Cardiac fibroblast (primary cell): ENCODE results near the gene KAZN.

Experiments used
- DNase-seq, 2 donors: peaks; one replicate each; pipeline versions ENCODE4 v3.0.0 to v3.0.0-alpha.2; 2010; ENCODE audit warnings: low read depth in 2 of 2
- H3K4me3 ChIP-seq, 2 donors: replicated peaks in 1 of 2; 1 replicate in 1 of 2; 2 replicates in 1 of 2; pipeline ENCODE4 v1.5.1; 2011; ENCODE audit warnings: low read depth in 2 of 2, low read length in 2 of 2, mild to moderate bottlenecking in 2 of 2, moderate library complexity in 1 of 2
- TF ChIP-seq, protein P1 (sequence below): IDR thresholded peaks from one replicate; pipeline ENCODE4 v1.5.1; 2011; ENCODE audit warnings: low read depth, mild to moderate bottlenecking, low read length, inconsistent platforms

The KAZN gene

DNA sequence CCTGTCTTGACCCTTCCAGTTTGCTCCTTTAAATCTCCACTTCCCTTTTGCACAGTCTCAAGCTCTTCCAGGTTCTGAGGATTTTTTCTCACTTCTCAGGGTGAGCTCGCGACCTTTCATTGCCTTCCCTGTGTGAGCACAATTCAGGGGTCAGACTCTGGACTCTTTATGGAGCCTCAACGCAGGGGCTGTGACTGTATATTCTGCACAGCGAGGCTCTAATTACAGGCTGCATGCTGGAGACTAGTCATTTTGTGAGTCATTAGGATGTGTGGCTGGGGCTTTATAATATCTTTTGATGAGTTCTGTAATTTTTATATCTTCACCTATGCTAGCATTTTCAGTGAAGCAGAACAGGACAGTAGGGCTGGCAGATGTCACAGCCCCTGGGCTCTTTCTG is 270.7 kb downstream of the KAZN start:
- TF ChIP-seq, protein P1, sequence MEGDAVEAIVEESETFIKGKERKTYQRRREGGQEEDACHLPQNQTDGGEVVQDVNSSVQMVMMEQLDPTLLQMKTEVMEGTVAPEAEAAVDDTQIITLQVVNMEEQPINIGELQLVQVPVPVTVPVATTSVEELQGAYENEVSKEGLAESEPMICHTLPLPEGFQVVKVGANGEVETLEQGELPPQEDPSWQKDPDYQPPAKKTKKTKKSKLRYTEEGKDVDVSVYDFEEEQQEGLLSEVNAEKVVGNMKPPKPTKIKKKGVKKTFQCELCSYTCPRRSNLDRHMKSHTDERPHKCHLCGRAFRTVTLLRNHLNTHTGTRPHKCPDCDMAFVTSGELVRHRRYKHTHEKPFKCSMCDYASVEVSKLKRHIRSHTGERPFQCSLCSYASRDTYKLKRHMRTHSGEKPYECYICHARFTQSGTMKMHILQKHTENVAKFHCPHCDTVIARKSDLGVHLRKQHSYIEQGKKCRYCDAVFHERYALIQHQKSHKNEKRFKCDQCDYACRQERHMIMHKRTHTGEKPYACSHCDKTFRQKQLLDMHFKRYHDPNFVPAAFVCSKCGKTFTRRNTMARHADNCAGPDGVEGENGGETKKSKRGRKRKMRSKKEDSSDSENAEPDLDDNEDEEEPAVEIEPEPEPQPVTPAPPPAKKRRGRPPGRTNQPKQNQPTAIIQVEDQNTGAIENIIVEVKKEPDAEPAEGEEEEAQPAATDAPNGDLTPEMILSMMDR: no peak
- DNase-seq: no peak
- H3K4me3 ChIP-seq: no peak overlapping the region

- H3K4me3 ChIP-seq: no peak overlapping the region
- TF ChIP-seq, protein P1: no peak
- no peak for DNase-seq
These were observed 272.9 kb downstream of the KAZN start for GRCh38 chr1:14871218-14871970.

GRCh38 chr1:14872762-14873161 is 274.3 kb downstream of the KAZN start:
- H3K4me3 ChIP-seq: no peak overlapping the region
- DNase-seq: no peak
- TF ChIP-seq, protein P1: no peak

- no peak for DNase-seq
- no peak overlapping the region for H3K4me3 ChIP-seq
- TF ChIP-seq, protein P1: no peak
These were observed 275.2 kb downstream of the KAZN start for GRCh38 chr1:14873677-14874076.

- no peak overlapping the region for H3K4me3 ChIP-seq
- DNase-seq: no peak
- TF ChIP-seq, protein P1: no peak
These were observed 277.3 kb downstream of the KAZN start for GRCh38 chr1:14875524-14876509.

- TF ChIP-seq, protein P1: no peak
- H3K4me3 ChIP-seq: no peak overlapping the region
- no peak for DNase-seq
These were observed 278.3 kb downstream of the KAZN start for GRCh38 chr1:14876747-14877146.
